Measurements from ENCODE around the gene STARD3NL. TPM values are rescaled to one million over a fixed set of nuclear protein-coding genes. Genes with fewer than 3 reads are reported as not detected.

STARD3NL gene
- total RNA-seq, 1 experiment from 2014 or later = 30.6 TPM

- Mint-ChIP-seq H3K27ac (no peak overlapping the region), H3K4me1 (no peaks in the 10 kb centered on the region), H3K36me3 (peaks cover 20% of the 10 kb centered on the region), H3K27me3 (ENCODE audit: low read depth) (no peaks in the 10 kb centered on the region), H3K4me3 (no peak overlapping the region), H3K9me3 (no peaks in the 10 kb centered on the region)
- POLR2A ChIA-PET = no interaction called here
- ATAC-seq (peak; percentile 78), DNase-seq (ENCODE audit: low spot score) (no peak)
- TF ChIP-seq FOXK1 (CRISPR knock-in tag; IDR thresholded peaks at IDR 0.05) (0 out of 2 replicates have a peak, but pooled peaks have one; percentile 33), JUN (CRISPR knock-in tag; IDR thresholded peaks at IDR 0.05) (no peak), CTCF (IDR thresholded peaks at IDR 0.05) (peak; percentile 63)
- CTCF ChIA-PET = interaction anchor here (0.6 to 3.5 kb wide), 21 partner anchors 10 to 349 kb away, joined by 3 to 25 read pairs (median 6); partner anchors contain the start of gene SFRP4
Measured at GRCh38 chr7:38222481-38223096, 44.5 kb downstream of the STARD3NL start.

DNA sequence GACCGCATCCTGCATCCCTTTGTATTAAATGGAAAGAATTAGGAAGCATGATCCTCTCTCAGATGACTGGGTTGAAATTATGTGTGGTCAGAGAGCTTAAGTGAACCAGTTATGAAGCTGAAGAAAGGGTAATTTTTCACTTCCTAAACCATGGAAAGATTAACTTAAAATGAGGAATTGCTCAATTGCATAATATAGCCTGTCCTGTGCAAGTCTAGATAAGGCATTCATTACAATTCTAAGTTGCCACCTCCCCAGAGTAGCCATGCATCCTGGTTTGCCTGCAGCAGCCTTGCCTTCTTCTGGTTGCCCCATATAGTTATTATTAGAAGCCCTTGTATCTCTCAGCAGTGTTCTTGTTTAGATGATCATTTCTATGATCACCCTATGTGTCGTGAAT, 45.3 kb downstream of the STARD3NL start:
- DNase-seq (ENCODE audit: low spot score) (no peak), ATAC-seq (no peak)
- peaks cover 4% of the 10 kb centered on the region for H3K4me1 Mint-ChIP-seq
- H3K4me3 Mint-ChIP-seq = no peak overlapping the region
- H3K9me3 Mint-ChIP-seq = no peaks in the 10 kb centered on the region
- H3K27me3 Mint-ChIP-seq (ENCODE audit: low read depth) = no peaks in the 10 kb centered on the region
- H3K27ac Mint-ChIP-seq = peak overlapping the region; percentile 9; the same call in 1 of the 2 replicates
- POLR2A ChIA-PET = no interaction called here
- TF ChIP-seq IRF1 (CRISPR knock-in tag; IDR thresholded peaks at IDR 0.05) = no peak
- no peak for TF ChIP-seq CREM (CRISPR knock-in tag; IDR thresholded peaks at IDR 0.05)
- no peak for TF ChIP-seq TP53 (CRISPR knock-in tag; IDR thresholded peaks at IDR 0.05)
- TF ChIP-seq CREB1 (CRISPR knock-in tag; IDR thresholded peaks at IDR 0.05) = no peak
- TF ChIP-seq SMAD4 (CRISPR knock-in tag; IDR thresholded peaks at IDR 0.05) = no peak
- no peak for TF ChIP-seq ZSCAN18 (CRISPR knock-in tag; IDR thresholded peaks at IDR 0.05)
- no peak for TF ChIP-seq FOXK1 (CRISPR knock-in tag; IDR thresholded peaks at IDR 0.05)
- no peak for TF ChIP-seq NR2C2 (CRISPR knock-in tag; IDR thresholded peaks at IDR 0.05)
- no peak for TF ChIP-seq ESRRA (CRISPR knock-in tag; IDR thresholded peaks at IDR 0.05; ENCODE audit: borderline replicate concordance)
- TF ChIP-seq ZNF138 (CRISPR knock-in tag; conservative IDR thresholded peaks at IDR 0.05) = no peak
- no peak for TF ChIP-seq ZNF416 (CRISPR knock-in tag; IDR thresholded peaks at IDR 0.05)
- no peak for TF ChIP-seq ZNF281 (CRISPR knock-in tag; IDR thresholded peaks at IDR 0.05)
- no peak for TF ChIP-seq MXD4 (CRISPR knock-in tag; IDR thresholded peaks at IDR 0.05; ENCODE audit: borderline replicate concordance)
- TF ChIP-seq, protein P1, sequence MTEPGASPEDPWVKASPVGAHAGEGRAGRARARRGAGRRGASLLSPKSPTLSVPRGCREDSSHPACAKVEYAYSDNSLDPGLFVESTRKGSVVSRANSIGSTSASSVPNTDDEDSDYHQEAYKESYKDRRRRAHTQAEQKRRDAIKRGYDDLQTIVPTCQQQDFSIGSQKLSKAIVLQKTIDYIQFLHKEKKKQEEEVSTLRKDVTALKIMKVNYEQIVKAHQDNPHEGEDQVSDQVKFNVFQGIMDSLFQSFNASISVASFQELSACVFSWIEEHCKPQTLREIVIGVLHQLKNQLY (CRISPR knock-in tag; IDR thresholded peaks at IDR 0.05) = no peak
- TF ChIP-seq USF2 (CRISPR knock-in tag; IDR thresholded peaks at IDR 0.05) = no peak
- H3K36me3 Mint-ChIP-seq = peaks cover 20% of the 10 kb centered on the region
- CTCF ChIA-PET = interaction anchor here (0.8 to 3.5 kb wide), 16 partner anchors 11 to 322 kb away, joined by 3 to 25 read pairs (median 6); partner anchors contain the start of gene SFRP4
